NB4 (cell line): ENCODE measurements around the gene MARCHF4.

Experiments
- POLR2A ChIP-seq: IDR thresholded peaks from 2 replicates; pipeline ENCODE4 v1.6.1; 2011; ENCODE audit warnings: mild to moderate bottlenecking; ENCODE audit not compliant: insufficient read length; ENCODE audit errors: extremely low read depth
- TF ChIP-seq, protein P1 (sequence below): IDR thresholded peaks from one replicate; pipeline ENCODE4 v1.5.1; 2012; ENCODE audit warnings: low read depth, low read length

- TF ChIP-seq, protein P1, sequence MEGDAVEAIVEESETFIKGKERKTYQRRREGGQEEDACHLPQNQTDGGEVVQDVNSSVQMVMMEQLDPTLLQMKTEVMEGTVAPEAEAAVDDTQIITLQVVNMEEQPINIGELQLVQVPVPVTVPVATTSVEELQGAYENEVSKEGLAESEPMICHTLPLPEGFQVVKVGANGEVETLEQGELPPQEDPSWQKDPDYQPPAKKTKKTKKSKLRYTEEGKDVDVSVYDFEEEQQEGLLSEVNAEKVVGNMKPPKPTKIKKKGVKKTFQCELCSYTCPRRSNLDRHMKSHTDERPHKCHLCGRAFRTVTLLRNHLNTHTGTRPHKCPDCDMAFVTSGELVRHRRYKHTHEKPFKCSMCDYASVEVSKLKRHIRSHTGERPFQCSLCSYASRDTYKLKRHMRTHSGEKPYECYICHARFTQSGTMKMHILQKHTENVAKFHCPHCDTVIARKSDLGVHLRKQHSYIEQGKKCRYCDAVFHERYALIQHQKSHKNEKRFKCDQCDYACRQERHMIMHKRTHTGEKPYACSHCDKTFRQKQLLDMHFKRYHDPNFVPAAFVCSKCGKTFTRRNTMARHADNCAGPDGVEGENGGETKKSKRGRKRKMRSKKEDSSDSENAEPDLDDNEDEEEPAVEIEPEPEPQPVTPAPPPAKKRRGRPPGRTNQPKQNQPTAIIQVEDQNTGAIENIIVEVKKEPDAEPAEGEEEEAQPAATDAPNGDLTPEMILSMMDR = no peak
- TF ChIP-seq POLR2A = no peak
These were observed 41.6 kb upstream of the MARCHF4 start for GRCh38 chr2:216413882-216414281.
